HG02798 (cell line): ENCODE measurements around the gene CFD.
"Not testable (repeated sequence)": the region's sequence is repeated elsewhere in the genome, so short reads cannot be mapped to it uniquely, and the experiment has no call there.

Source experiments
- ATAC-seq: cut with Tn5 transposase; IDR thresholded peaks from one replicate; pipeline ENCODE4 v1.9.1; 2021; ENCODE audit warnings: mild to moderate bottlenecking; ENCODE audit not compliant: unreplicated experiment, poor library complexity

CFD gene

GRCh38 chr19:884420-885211, 25.2 kb downstream of the CFD start:
- no peak for ATAC-seq

DNA sequence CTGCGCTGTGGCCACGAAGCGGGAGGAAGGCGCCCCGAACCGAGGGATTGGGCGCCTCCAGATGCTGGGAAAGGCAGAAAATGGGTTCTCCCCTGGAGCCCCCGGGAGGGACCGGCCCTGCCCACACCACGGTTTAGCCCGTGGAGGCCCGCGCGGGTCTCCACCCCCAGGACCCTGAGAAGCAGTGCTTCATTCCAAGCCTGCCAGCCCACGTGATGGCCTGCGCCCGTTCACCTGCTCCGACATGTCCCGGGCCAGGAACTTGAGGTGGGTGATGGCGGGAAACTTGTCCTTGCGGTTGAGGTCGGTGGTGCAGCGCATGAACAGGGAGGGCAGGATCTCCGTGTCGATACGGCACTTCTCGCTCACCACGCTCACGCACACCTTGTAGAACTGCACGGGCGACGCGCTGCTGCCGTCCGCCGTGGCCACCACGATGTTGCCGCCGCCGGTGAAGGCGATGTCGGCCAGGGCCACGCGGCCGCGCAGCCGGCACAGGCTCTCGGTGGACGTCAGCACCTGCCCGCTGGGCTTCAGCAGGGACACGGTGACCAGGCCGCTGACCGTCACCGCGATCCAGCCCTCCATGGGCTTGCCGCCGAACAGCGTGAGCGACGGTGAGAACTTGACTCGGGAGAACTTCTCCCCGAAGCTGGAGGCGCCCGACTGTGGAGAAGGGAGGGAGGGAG, 26.2 kb downstream of the CFD start:
- no peak for ATAC-seq

DNA sequence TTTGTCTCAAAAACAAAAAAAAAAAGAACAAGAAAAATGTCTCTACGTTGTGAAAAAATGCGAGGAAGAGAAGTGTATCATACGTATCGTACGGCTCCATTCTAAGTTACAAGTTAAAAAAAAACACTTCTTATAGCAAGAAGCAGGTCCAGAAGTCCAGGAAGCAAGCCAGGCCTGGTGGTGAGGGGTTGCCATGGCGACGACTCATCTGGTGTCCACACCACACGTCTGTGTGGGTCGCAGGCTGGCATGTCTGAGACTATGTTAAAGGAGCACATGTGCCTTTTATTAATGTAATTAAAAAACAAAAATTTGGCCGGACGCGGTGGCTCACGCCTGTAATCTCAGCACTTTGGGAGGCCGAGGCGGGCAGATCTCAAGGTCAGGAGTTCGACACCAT, 27.6 kb downstream of the CFD start:
- no peak for ATAC-seq

DNA sequence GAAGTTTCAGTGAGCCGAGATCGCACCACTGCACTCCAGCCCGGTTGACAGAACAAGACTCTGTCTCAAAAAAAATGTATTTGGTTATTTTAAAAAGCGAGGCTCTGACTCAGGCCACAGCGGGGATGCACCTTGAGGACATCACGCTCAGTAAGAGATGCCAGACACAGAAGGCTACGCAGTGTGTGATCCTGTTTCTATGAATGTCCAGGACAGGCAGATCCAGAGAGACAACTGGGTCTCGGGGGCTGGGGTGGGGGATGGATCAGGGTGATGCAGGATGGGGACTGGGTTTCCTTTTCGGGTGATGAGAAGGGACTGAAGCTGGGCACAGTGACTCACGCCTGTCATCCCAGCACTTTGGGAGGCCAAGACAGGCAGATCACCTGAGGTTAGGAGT, 28.1 kb downstream of the CFD start:
- ATAC-seq = no peak

- ATAC-seq = no peak
These were observed 29.3 kb downstream of the CFD start for GRCh38 chr19:888581-889385.

- ATAC-seq = no peak
These were observed 30.3 kb downstream of the CFD start for GRCh38 chr19:889662-890295.

GRCh38 chr19:890831-891230, 31.4 kb downstream of the CFD start:
- no peak for ATAC-seq

DNA sequence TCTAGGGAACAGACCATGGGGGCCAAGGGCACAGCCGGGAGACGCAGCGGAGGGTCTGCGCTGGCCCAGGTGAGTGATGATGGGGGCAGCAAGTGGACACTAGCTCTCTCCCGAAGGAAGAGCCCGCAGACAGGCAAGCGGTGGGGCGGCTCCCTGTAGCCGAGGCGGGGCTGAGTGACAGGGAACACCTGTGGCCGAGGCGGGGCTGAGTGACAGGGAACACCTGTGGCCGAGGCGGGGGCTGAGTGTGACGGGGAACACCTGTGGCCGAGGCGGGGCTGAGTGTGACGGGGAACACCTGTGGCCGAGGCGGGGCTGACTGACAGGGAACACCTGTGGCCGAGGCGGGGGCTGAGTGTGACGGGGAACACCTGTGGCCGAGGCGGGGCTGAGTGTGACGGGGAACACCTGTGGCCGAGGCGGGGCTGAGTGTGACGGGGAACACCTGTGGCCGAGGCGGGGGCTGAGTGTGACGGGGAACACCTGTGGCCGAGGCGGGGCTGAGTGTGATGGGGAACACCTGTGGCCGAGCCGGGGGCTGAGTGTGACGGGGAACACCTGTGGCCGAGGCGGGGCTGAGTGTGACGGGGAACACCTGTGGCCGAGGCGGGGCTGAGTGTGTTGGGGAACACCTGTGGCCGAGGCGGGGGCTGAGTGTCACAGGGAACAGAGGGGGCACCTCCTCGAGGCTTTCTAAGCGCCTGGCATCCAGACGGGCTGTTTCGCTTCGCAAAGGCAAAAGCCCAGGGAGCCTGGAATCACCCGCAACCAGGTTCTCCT, 32.1 kb downstream of the CFD start:
- ATAC-seq = not testable (repeated sequence)

GRCh38 chr19:892243-892893, 32.9 kb downstream of the CFD start:
- no peak for ATAC-seq

DNA sequence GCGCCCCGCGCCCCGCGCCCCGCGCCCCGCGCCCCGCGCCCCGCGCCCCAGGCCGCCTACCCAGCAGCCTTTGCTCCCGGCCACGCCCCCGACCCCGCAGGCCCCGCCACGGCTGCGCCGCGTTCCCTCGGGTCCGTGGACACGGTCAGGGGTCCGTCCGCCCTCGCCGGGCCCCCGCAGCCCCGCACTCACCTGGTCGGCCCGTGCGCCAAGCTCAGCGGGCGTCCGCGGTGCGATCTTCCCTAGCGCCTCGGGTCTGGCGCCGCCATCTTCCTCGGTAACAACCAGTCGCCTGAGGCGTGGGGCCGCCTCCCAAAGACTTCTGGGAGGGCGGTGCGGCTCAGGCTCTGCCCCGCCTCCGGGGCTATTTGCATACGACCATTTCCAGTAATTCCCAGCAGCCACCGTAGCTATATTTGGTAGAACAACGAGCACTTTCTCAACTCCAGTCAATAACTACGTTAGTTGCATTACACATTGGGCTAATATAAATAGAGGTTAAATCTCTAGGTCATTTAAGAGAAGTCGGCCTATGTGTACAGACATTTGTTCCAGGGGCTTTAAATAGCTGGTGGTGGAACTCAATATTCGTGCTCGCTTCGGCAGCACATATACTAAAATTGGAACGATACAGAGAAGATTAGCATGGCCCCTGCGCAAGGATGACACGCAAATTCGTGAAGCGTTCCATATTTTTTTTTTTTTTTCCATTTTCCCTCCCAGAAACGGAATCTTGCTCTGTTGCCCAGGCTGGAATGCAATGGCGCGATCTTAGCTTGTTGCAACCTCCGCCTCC, 33.6 kb downstream of the CFD start, which contains the start of the genes MED16 and RNU6-9:
Gene MED16, minus strand, starts transcription at position 294 of the 796 bp plus-strand sequence. CDS start 2,056 bp downstream, outside the sequence.
Gene RNU6-9, plus strand, starts transcription at position 591 of the 796 bp plus-strand sequence.
- ATAC-seq = peak; percentile 86

DNA sequence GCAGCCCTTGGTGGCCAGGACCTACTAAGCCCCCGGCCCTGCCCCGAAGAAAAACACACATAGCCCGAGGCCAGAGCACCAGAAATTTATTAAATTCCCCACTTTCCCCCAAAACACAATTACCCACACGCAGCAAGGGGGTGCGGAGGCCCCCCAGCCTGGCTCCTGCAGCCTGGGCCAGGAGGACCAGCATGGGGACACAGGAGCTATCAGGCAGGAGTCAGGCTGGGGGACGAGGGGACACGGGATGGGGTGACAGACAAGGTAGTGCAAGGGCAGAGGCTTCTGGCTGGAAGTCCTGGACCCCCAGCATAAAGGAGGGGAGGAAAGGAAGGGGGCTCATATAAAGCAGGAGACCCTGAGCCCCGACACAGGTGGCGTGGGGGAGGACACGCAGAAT, 37.0 kb downstream of the CFD start:
- no peak for ATAC-seq

DNA sequence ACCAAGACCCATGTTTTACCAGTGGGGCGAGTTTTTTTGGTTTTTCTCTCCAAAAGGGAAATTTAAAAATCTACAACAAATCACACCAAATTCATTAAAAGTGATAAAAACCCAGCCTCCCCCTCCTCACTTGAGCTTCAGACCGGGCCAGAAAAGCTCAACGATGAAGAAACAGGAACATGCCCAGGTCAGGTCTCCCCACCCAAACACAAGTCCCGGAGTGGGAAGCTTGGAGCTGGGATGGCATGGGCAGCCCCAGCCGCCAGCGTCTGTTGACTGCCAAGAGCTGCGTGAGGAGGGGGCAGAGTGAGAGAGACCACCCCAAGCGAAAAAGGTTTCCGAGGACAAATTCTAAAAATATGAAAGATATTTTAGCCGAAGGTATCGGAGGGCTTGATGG, 37.5 kb downstream of the CFD start:
- no peak for ATAC-seq

GRCh38 chr19:897442-898039, 38.1 kb downstream of the CFD start:
- ATAC-seq = no peak

- no peak for ATAC-seq
These were observed 39.2 kb downstream of the CFD start for GRCh38 chr19:898663-899062.

GRCh38 chr19:899336-900042, 40.0 kb downstream of the CFD start:
- ATAC-seq = no peak

GRCh38 chr19:900043-900301, 40.5 kb downstream of the CFD start:
- ATAC-seq = no peak

GRCh38 chr19:900302-901111, 41.0 kb downstream of the CFD start:
- no peak for ATAC-seq
